ENCODE data around the gene HABP2. TPM values are rescaled to one million over a fixed set of nuclear protein-coding genes. Genes with fewer than 3 reads are reported as not detected.

The HABP2 gene
- total and polyA plus RNA-seq, 2 experiments from 2014 or later = 48.3 to 102 TPM

DNA sequence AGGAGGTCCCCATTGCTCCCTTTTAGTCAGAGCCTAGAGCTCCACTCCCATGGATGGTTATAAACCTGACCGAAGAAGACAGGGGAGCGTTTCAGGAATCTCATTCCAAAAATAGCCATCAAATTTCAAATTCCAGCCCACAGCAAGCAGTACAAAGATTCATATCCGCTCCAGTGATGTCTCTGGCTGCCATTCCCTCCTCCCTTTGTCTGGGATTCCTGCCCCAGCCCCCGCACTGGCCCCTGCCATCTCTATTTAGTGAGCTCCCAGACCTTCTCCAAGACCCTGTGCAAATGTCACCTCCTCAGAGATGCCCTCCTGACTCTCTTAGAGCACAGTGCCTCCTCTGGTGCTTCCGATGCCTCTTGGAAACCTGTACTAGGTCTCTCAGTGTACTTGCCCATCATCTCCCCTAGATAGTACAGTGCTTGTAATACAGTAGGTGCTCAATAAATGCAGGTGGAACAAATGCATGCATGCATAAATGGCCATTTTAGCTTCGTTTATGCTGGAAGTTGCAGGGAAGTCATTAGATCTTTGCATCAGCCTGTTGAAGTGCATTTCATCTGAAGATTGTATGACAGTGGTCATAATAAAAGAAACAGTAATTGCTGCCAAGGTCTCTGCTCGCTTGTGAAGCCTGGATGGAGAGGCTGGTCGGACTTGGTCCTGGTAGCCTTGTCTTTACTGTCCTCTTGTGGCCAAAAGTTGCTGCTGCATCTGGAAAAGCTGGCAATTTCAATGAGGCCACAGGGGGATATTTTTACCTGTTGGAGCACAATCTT is 32.0 kb upstream of the HABP2 start:
- peak; percentile 87 for DNase-seq (ENCODE audit: low spot score)
- H3K27me3 ChIP-seq = no peaks in the 10 kb centered on the region
- H3K36me3 ChIP-seq (replicated peaks; ENCODE audit: insufficient read depth, low read depth) = no peaks in the 10 kb centered on the region
- peaks cover 3% of the 10 kb centered on the region for H3K4me1 ChIP-seq (ENCODE audit: insufficient read depth)
- no peak overlapping the region for H3K4me3 ChIP-seq
- no peaks in the 10 kb centered on the region for H3K9me3 ChIP-seq (ENCODE audit: low read depth)
- WGBS (ENCODE audit: low lambda C conversion rate, missing lambda C conversion rate) = 60% methylated on average over 8 of the region's 8 CpGs
- no peaks in the 10 kb centered on the region for H4K20me1 ChIP-seq (ENCODE audit: insufficient read depth, poor library complexity, severe bottlenecking)
- TF ChIP-seq, protein P1, sequence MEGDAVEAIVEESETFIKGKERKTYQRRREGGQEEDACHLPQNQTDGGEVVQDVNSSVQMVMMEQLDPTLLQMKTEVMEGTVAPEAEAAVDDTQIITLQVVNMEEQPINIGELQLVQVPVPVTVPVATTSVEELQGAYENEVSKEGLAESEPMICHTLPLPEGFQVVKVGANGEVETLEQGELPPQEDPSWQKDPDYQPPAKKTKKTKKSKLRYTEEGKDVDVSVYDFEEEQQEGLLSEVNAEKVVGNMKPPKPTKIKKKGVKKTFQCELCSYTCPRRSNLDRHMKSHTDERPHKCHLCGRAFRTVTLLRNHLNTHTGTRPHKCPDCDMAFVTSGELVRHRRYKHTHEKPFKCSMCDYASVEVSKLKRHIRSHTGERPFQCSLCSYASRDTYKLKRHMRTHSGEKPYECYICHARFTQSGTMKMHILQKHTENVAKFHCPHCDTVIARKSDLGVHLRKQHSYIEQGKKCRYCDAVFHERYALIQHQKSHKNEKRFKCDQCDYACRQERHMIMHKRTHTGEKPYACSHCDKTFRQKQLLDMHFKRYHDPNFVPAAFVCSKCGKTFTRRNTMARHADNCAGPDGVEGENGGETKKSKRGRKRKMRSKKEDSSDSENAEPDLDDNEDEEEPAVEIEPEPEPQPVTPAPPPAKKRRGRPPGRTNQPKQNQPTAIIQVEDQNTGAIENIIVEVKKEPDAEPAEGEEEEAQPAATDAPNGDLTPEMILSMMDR (IDR thresholded peaks at IDR 0.05; ENCODE audit: poor library complexity) = peak; percentile 96
- TF ChIP-seq EZH2 (IDR thresholded peaks at IDR 0.05; ENCODE audit: borderline replicate concordance) (no peak), EZH2phosphoT487 (IDR thresholded peaks at IDR 0.05; ENCODE audit: low read depth, severe bottlenecking, unreplicated experiment) (no peak)
- H3K9me2 ChIP-seq (replicated peaks; ENCODE audit: insufficient read depth) = no peaks in the 10 kb centered on the region
- H2AFZ ChIP-seq = no peak overlapping the region
- H3K27ac ChIP-seq = no peak overlapping the region
- H3K4me2 ChIP-seq = no peak overlapping the region
- no peaks in the 10 kb centered on the region for H3K79me2 ChIP-seq

DNA sequence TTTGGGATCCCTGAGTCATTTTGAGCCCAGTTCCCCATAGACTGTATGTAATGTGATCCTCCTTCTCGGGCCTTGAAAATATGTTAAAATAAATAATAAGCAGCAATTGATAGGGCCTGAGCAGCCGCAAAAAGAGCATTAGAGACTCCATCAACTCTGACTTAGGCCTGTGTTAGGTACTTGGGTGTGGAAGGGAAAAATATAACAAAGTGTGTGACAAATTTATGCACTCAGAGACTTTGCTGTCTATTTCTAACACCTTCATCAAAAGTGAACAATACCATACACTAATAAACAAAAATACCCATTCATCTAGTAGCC is 31.4 kb upstream of the HABP2 start:
- Histone ChIP-seq H3K9me2 (replicated peaks; ENCODE audit: insufficient read depth) (no peaks in the 10 kb centered on the region), H4K20me1 (ENCODE audit: insufficient read depth, poor library complexity, severe bottlenecking) (no peaks in the 10 kb centered on the region), H3K4me1 (ENCODE audit: insufficient read depth) (peaks cover 3% of the 10 kb centered on the region), H3K79me2 (no peaks in the 10 kb centered on the region), H3K4me3 (no peak overlapping the region), H3K4me2 (no peak overlapping the region), H3K9me3 (ENCODE audit: low read depth) (no peaks in the 10 kb centered on the region), H3K36me3 (replicated peaks; ENCODE audit: insufficient read depth, low read depth) (no peaks in the 10 kb centered on the region), H3K27ac (no peak overlapping the region), H2AFZ (no peak overlapping the region), H3K27me3 (no peaks in the 10 kb centered on the region)
- TF ChIP-seq EZH2 (IDR thresholded peaks at IDR 0.05; ENCODE audit: borderline replicate concordance) (no peak), EZH2phosphoT487 (IDR thresholded peaks at IDR 0.05; ENCODE audit: low read depth, severe bottlenecking, unreplicated experiment) (no peak)
- TF ChIP-seq, protein P1 (IDR thresholded peaks at IDR 0.05; ENCODE audit: poor library complexity) = no peak
- no peak for DNase-seq (ENCODE audit: low spot score)
- WGBS (ENCODE audit: low lambda C conversion rate, missing lambda C conversion rate) = 54% methylated on average over 2 of the region's 2 CpGs

DNA sequence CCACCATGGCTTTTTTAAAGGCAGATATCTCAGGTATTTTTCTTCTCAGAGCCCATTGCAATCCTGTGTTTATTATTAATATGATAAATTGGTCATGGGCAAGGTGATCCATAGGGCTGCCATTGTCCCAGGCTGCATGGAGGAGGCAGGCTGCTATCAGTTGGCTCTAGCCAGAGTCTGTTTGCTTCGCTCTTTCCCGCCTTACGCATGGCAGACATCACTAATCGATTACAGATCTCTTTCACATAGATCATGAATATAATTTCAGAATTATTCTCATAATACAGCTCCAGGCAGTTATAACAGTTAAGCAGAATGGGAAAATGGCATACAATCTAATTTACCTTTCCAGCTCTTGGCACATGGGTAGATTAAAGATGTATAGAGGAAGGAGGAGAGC is 30.4 kb upstream of the HABP2 start:
- Histone ChIP-seq H3K36me3 (replicated peaks; ENCODE audit: insufficient read depth, low read depth) (no peaks in the 10 kb centered on the region), H3K4me1 (ENCODE audit: insufficient read depth) (peaks cover 3% of the 10 kb centered on the region), H3K27me3 (no peaks in the 10 kb centered on the region), H3K4me3 (no peak overlapping the region), H3K27ac (no peak overlapping the region), H3K4me2 (no peak overlapping the region), H3K9me2 (replicated peaks; ENCODE audit: insufficient read depth) (no peaks in the 10 kb centered on the region), H3K9me3 (ENCODE audit: low read depth) (no peaks in the 10 kb centered on the region), H4K20me1 (ENCODE audit: insufficient read depth, poor library complexity, severe bottlenecking) (no peaks in the 10 kb centered on the region), H2AFZ (no peak overlapping the region), H3K79me2 (no peaks in the 10 kb centered on the region)
- no peak for DNase-seq (ENCODE audit: low spot score)
- 87% methylated on average over 4 of the region's 4 CpGs for WGBS (ENCODE audit: low lambda C conversion rate, missing lambda C conversion rate)
- TF ChIP-seq, protein P1 (IDR thresholded peaks at IDR 0.05; ENCODE audit: poor library complexity) = no peak
- TF ChIP-seq EZH2 (IDR thresholded peaks at IDR 0.05; ENCODE audit: borderline replicate concordance) (no peak), EZH2phosphoT487 (IDR thresholded peaks at IDR 0.05; ENCODE audit: low read depth, severe bottlenecking, unreplicated experiment) (no peak)
